22Rv1 (cell line): Measurements from ENCODE around the gene CCND1.

Experiments used
- ZFX ChIP-seq: fragments of 450-650 bp; IDR thresholded peaks from 2 replicates; pipeline ENCODE4 v1.6.1; 2017; ENCODE audit warnings: antibody characterized with exemption, borderline replicate concordance
- TF ChIP-seq, protein P1 (sequence below): fragments of 450-650 bp; IDR thresholded peaks from 2 replicates; pipeline ENCODE4 v1.5.1; 2017; ENCODE audit warnings: mild to moderate bottlenecking

DNA sequence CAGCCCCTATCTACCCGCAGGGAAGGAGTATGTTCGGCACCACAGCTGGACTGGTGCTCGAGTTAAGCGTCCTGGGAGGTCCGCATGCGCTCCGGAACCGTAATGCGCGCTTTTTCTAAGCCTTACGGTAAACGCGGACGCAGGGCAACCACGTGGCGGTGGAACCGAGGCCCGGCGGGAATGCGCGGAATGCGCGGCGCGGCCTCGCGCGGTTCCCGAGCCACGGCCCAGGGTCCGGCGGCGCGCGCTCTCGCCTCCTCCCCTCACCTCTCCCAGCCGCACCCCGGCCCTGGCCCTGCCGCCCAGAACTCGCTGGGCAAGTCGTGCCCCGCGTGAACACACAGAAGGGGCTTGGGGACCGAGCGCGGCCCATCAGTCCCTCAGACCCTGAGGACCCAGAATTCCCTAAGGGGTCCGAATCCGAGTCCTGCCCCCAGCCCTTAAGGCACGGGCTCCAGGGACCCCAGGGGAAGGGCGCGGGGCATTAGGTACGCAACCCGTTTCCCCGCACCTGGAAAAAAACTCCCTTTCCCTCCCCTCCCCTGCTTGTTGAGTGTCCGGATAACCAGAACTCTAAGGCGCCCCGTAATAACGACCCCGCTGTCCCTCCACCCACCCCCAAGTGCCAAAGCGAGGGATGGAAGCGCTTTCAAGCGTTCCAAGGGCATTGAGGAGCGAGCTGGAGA lies 4.3 kb upstream of the CCND1 start:
- TF ChIP-seq, protein P1, sequence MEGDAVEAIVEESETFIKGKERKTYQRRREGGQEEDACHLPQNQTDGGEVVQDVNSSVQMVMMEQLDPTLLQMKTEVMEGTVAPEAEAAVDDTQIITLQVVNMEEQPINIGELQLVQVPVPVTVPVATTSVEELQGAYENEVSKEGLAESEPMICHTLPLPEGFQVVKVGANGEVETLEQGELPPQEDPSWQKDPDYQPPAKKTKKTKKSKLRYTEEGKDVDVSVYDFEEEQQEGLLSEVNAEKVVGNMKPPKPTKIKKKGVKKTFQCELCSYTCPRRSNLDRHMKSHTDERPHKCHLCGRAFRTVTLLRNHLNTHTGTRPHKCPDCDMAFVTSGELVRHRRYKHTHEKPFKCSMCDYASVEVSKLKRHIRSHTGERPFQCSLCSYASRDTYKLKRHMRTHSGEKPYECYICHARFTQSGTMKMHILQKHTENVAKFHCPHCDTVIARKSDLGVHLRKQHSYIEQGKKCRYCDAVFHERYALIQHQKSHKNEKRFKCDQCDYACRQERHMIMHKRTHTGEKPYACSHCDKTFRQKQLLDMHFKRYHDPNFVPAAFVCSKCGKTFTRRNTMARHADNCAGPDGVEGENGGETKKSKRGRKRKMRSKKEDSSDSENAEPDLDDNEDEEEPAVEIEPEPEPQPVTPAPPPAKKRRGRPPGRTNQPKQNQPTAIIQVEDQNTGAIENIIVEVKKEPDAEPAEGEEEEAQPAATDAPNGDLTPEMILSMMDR, result no peak
- no peak for TF ChIP-seq ZFX
